Frontal cortex (tissue), 4 donors: ENCODE results near the gene MSMB. TPM values are rescaled to one million over a fixed set of nuclear protein-coding genes. Genes with fewer than 3 reads are reported as not detected.
"Not testable (repeated sequence)": the region's sequence is repeated elsewhere in the genome, so short reads cannot be mapped to it uniquely, and the experiment has no call there.

Source experiments
- DNase-seq, 2 donors: peaks; one replicate each; pipeline ENCODE4 v3.0.0; 2012; ENCODE audit warnings: low spot score in 2 of 2
- FAIRE-seq: peaks from 2 replicates; lab custom pipeline; 2012; peaks lifted over from hg19 to GRCh38; lab: Jason Lieb, UNC
- total RNA-seq: library from RNA; depleted of rRNA; stranded (reverse); fragments of >200 nt; gene quantifications from one replicate; pipeline ENCODE4 v1.2.3, GENCODE V29; 2014
- donor health status: control.
- donor health status: control.
- donor health status: control.

Gene MSMB
- total RNA-seq: not detected

- FAIRE-seq (no peak), DNase-seq (no peak)
These were observed at the start of gene MSMB for GRCh38 chr10:46046261-46046660. Gene MSMB, minus strand, starts transcription at chr10:46046269. Its CDS starts 32 bp downstream, at chr10:46046237.

GRCh38 chr10:46094931-46095750 is 49.1 kb upstream of the MSMB start:
- FAIRE-seq: no peak
- no peak for DNase-seq

GRCh38 chr10:46094197-46094500 is 48.1 kb upstream of the MSMB start:
- FAIRE-seq: no peak
- DNase-seq: no peak

GRCh38 chr10:46093316-46094196 is 47.5 kb upstream of the MSMB start:
- DNase-seq, FAIRE-seq: not testable (repeated sequence)

- no peak for DNase-seq
- no peak for FAIRE-seq
These were observed 46.5 kb upstream of the MSMB start for GRCh38 chr10:46092524-46093081.

- no peak for DNase-seq
- no peak for FAIRE-seq
These were observed 45.9 kb upstream of the MSMB start for GRCh38 chr10:46091828-46092523.

- FAIRE-seq (no peak), DNase-seq (no peak)
These were observed 45.2 kb upstream of the MSMB start for GRCh38 chr10:46091080-46091827.

- no peak for FAIRE-seq
These were observed 44.3 kb upstream of the MSMB start for GRCh38 chr10:46090258-46090812.

GRCh38 chr10:46087381-46087780 is 41.3 kb upstream of the MSMB start:
- DNase-seq, FAIRE-seq: not testable (repeated sequence)

More at GRCh38 chr10:46090258-46090812, 44.3 kb upstream of the MSMB start:
- no peak for DNase-seq

- no peak for FAIRE-seq
- DNase-seq: no peak
These were observed 38.5 kb upstream of the MSMB start for GRCh38 chr10:46084321-46085165.

- no peak for DNase-seq
- no peak for FAIRE-seq
These were observed 34.8 kb upstream of the MSMB start for GRCh38 chr10:46080886-46081285.

GRCh38 chr10:46079831-46080585 is 33.9 kb upstream of the MSMB start:
- FAIRE-seq (no peak), DNase-seq (no peak)

- no peak for FAIRE-seq
- no peak for DNase-seq
These were observed 31.8 kb upstream of the MSMB start for GRCh38 chr10:46077731-46078413.

- DNase-seq (no peak), FAIRE-seq (no peak)
These were observed 31.1 kb upstream of the MSMB start for GRCh38 chr10:46077141-46077554.

GRCh38 chr10:46075869-46076268 is 29.8 kb upstream of the MSMB start:
- FAIRE-seq (no peak), DNase-seq (no peak)

GRCh38 chr10:46074196-46074946 is 28.3 kb upstream of the MSMB start:
- FAIRE-seq (no peak), DNase-seq (no peak)
